ENCODE measurements around the gene CYP2A6. TPM values are rescaled to one million over a fixed set of nuclear protein-coding genes. Genes with fewer than 3 reads are reported as not detected.

Gene CYP2A6
- polyA plus RNA-seq, 5 donors = 0.31 to 0.87 (median 0.52) TPM

DNA sequence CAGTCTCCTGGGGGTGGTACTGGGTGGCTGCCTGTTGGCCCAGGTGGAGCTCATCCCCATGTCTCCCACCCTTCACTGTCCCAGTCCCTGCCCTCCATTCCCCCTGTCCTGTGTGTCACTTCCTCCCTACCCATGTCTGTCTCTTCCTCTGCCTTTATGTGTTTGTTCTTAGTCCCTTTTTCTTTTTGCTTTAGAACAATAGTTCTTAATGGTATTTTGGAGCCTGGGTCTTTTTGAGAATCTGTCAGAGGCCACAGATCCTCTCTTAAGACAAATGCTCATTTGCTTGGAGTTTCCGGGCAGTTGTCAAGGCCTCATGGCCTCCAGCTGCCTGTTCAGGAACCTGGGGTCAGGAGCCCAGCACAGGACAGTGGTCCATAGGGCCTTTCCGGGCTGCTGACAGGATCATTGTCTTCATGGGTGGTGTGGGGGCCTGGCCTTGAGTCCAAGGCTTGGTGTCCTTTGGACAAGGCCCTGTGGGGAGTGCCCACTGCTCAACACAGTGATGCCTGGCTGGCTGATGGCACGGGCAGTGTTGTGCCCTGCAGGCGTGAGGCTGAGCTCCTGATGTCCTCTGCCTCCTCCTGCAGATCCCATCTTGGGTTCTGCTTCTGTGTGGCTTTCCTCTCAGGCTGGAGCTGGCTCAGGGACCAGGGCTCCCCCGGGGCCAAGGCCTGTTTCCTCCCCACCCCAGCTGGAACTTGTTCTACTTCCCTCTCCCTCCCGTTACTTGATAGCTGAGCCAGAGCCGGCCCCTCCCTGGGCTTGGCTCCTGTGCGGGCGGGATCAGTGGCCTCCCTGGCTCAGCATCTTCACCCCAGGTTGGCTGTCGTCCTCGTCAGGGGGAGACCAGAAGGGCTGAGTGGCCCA lies 47.7 kb downstream of the CYP2A6 start:
- no peak for DNase-seq

DNA sequence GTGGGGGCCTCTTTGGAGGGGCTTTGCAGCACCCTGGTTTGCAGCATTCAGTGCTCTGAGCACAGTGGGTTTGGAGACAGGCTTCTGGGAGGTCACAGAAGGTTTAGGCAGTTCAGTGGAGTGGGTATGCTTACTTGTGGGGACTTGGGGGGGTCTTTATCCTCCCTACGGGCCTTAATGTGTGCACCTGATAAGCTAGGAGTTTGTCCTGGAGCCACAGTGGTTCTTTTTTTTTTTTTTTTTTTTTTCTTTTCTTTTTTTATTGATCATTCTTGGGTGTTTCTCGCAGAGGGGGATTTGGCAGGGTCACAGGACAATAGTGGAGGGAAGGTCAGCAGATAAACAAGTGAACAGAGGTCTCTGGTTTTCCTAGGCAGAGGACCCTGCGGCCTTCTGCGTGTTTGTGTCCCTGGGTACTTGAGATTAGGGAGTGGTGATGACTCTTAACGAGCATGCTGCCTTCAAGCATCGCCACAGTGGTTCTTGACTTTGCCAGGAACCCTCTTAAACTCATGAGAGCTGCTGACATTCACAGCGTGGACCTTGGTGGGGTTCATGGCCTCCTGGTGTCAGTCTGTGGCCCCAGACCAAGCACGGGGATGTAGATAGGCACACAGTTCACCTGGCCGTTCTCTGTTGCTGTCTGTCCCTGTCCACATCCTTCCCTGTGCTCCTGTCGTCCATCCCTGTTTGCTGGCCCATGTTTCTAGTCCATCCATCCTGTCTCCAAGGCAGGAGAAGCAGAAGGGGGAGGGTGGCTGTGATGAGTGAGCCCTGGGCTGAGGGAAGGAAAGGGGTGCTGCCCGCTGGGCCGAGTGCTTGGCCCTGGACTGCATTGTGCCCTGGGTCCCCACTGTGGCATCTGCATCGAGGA lies 48.6 kb downstream of the CYP2A6 start:
- DNase-seq = no peak

DNA sequence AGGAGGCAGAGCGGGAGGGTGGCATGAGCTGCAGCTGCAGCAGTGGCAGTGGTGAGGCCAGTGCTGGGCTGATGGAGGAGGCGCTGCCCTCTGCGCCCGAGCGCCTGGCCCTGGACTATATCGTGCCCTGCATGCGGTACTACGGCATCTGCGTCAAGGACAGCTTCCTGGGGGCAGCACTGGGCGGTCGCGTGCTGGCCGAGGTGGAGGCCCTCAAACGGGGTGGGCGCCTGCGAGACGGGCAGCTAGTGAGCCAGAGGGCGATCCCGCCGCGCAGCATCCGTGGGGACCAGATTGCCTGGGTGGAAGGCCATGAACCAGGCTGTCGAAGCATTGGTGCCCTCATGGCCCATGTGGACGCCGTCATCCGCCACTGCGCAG lies 49.3 kb downstream of the CYP2A6 start:
- DNase-seq = no peak

DNA sequence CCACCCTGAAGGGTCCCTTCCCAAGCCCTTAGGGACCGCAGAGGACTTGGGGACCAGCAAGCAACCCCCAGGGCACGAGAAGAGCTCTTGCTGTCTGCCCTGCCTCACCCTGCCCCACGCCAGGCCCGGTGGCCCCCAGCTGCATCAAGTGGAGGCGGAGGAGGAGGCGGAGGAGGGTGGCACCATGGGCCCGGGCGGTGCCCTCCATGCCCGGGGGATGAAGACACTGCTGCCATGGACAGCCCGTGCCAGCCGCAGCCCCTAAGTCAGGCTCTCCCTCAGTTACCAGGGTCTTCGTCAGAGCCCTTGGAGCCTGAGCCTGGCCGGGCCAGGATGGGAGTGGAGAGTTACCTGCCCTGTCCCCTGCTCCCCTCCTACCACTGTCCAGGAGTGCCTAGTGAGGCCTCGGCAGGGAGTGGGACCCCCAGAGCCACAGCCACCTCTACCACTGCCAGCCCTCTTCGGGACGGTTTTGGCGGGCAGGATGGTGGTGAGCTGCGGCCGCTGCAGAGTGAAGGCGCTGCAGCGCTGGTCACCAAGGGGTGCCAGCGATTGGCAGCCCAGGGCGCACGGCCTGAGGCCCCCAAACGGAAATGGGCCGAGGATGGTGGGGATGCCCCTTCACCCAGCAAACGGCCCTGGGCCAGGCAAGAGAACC lies 49.8 kb downstream of the CYP2A6 start:
- no peak for DNase-seq

DNA sequence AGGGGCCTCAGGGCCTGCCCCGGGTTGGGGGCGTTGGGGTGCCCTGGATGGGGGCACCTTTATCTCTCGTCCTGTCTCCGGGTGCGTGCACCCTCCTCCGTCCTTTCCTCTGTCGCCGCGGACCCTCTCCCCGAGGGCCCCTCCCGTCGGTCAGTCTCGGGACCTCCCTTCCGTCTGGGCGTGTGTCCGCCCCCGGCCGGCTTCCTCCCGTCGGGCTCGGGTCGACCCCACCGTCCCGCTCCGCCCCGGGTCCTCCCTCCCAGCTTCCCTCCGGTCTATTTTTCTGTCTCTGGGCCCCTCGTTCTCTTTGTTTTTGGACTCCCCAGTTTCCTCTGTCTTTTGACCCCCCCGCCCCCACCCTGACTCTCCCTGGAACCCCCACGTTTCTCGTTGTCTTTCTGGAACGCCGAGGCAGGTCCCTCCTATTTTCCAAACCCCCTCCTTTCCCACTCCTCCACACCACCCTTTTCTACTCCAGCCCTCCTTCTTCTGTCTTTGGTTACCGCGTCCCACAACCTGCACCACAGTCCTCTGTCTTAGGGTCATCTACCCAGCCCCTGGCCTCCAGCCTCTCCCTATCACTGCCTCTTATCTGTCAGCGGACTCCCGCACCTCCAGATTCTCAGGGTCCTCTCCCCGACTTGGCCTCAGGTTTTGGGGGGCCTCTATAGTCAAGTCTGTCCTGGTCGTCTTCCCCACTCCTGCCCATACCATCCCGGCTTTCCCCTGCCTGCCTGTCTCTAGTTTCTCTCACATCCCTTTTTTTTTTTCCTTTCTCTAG lies 50.5 kb downstream of the CYP2A6 start:
- DNase-seq = peak in 1 of 2 donors; percentile 48

DNA sequence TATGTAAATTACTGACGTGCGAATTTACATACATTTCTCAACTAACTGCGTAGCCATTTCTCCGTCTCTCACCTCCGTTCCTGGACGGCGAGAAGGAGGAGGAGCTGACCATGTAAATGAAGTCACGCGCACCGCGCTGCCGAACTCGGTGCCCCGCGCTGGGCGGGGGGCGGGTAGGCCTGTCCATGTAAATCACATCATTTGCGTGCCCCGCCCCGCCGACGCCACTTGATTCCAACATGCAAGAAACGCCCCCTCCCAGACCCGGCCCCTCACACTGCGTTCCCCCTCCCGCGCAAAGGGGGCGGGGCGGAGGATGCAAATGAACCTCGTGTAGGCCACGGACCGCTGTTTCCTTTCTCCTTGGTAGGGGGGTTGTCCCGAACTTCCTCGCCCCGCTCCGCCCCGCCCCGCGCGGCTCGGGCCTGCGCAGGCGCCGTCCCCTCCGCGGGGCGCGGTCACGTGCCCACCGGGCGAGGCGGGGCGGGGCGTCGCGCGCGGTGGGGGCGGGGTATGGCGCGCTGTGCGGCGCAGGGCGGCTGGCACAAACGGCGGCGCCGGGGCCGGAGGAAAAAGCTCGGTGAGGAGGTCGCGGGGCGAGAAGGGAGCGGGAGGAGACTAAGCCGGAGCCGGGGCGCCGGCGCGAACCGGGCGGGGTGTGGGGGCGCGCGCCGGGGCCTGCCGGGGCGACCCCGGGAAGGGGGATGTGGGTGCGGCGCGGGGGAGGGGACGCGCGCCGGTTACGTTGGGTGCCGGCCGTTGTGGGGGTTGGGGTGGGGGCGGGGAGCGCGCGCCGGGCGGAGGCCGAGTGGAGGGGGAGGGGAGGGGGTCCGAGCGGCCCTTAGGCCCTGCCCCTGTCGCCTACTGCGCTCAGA lies 51.3 kb downstream of the CYP2A6 start, which contains the start of gene EGLN2:
EGLN2 (plus strand) TSS at position 509 of the 875 bp plus-strand sequence. CDS start 1,382 bp downstream, outside the sequence.
- peak; percentile 100 for DNase-seq

DNA sequence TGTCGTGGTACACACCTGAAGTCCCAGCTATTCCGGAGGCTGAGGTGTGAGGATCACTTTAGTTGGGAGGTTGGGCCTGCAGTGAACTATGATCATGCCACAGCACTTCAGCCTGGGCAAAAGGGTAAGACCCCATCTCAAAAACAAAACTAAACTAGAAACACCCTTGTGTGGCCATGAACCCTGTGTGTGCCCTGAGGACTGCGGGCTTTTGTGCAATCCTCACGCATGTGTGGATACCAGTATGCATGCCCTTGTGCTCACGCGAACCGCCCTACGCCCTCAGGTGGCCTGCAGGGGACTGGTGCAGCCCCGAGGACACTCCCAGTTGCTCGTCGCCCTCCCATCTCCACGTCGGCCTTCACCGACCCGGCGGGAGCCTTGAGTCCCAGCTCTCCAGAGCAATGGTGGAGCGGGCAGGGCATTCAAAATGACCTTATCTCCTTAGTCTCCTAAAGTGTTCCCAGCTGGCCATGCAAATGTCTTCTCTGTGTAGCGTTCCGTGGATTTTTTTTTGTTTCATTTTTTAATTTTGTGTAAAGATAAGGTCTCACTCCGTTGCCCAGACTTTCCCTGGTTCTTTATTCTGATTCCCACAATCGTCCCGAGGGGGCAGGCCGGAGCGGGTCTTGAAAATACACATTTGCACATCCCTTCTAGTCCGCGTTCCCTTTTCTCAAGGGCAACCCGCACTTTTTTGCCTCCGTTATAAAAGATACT lies 52.1 kb downstream of the CYP2A6 start:
- DNase-seq = peak in 1 of 2 donors; percentile 31

DNA sequence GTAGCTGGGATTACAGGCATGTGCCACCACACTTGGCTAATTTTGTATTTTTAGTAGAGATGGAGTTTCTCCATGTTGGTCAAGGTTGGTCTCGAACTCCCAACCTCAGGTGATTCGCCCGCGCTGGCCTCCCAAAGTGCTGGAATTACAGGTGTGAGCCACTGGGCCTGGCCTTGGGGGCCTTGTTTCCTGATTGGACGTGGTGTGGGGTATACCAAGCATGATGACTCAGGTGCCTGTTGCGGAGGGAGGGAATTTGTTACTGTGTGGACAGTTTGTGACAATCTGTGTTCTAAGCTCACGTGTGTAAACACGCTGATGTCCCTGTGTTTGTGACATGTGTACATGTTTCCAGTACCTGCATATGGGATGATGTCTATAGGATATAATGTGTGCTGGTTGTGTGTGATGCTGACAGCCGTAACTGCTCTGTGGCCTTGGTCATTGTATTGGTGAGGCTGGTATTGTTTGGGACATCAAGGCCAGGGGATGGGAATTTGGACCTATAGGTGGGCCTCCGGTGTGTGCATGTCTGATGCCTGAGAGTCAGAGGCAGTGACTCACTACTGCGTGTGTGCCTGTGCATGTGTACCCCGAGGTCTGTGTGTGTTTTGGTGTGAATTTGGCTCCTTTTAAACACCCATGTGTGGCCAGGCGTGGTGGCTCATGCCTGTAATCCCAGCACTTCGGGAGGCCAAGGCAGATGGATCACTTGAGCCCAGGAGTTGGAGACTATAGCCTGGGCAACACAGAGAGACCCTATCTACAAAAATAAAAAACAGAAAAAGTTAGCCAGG lies 52.9 kb downstream of the CYP2A6 start:
- DNase-seq = no peak

Other genes with a start within 250 kb of the CYP2A6 start
- 100 to 1,000 TPM; 225 to 627 (median 357) TPM for gene LTBP4, start 249.1 kb downstream of the CYP2A6 start, polyA plus RNA-seq (ENCODE audit: insufficient read depth in 1 of 5, insufficient read length in 5 of 5, low replicate concordance in 1 of 5)
- gene NUMBL, start 159.8 kb downstream of the CYP2A6 start, polyA plus RNA-seq (ENCODE audit: insufficient read depth in 1 of 5, insufficient read length in 5 of 5, low replicate concordance in 1 of 5) = 10 to 100 TPM; 10.3 to 20.5 (median 15.4) TPM
- gene COQ8B, start 133.6 kb downstream of the CYP2A6 start, polyA plus RNA-seq (ENCODE audit: insufficient read depth in 1 of 5, insufficient read length in 5 of 5, low replicate concordance in 1 of 5) = 10 to 100 TPM; 24.7 to 36.9 (median 32.4) TPM
- 10 to 100 TPM in 3 of 5 donors, 1 to 10 TPM in 2; 9.4 to 14.5 (median 13.3) TPM for gene ITPKC, start 133.3 kb downstream of the CYP2A6 start, polyA plus RNA-seq (ENCODE audit: insufficient read depth in 1 of 5, insufficient read length in 5 of 5, low replicate concordance in 1 of 5)
- 10 to 100 TPM; 10.8 to 14.4 (median 12.4) TPM for gene ACTMAP, start 100.0 kb downstream of the CYP2A6 start, polyA plus RNA-seq (ENCODE audit: insufficient read depth in 1 of 5, insufficient read length in 5 of 5, low replicate concordance in 1 of 5)
- 100 to 1,000 TPM; 108 to 120 (median 115) TPM for gene SNRPA, start 99.2 kb downstream of the CYP2A6 start, polyA plus RNA-seq (ENCODE audit: insufficient read depth in 1 of 5, insufficient read length in 5 of 5, low replicate concordance in 1 of 5)
- gene MIA, start 74.9 kb downstream of the CYP2A6 start, polyA plus RNA-seq (ENCODE audit: insufficient read depth in 1 of 5, insufficient read length in 5 of 5, low replicate concordance in 1 of 5) = 1 to 10 TPM in 4 of 5 donors, under 1 TPM in 1; 0.49 to 5.9 (median 3.6) TPM
- gene RAB4B, start 72.2 kb downstream of the CYP2A6 start, polyA plus RNA-seq (ENCODE audit: insufficient read depth in 1 of 5, insufficient read length in 5 of 5, low replicate concordance in 1 of 5) = 10 to 100 TPM; 10.0 to 16.7 (median 11.5) TPM
- gene EGLN2, start 51.3 kb downstream of the CYP2A6 start, polyA plus RNA-seq (ENCODE audit: insufficient read depth in 1 of 5, insufficient read length in 5 of 5, low replicate concordance in 1 of 5) = 10 to 100 TPM; 54.8 to 91.0 (median 67.7) TPM
- gene CYP2A7, start 31.8 kb upstream of the CYP2A6 start, polyA plus RNA-seq (ENCODE audit: insufficient read depth in 1 of 5, insufficient read length in 5 of 5, low replicate concordance in 1 of 5) = under 1 TPM in 4 of 5 donors, not detected in 1; 0.14 to 0.39 (median 0.17) TPM
- under 1 TPM in 4 of 5 donors, not detected in 1; 0.08 to 0.28 (median 0.19) TPM for gene CYP2B6, start 140.8 kb upstream of the CYP2A6 start, polyA plus RNA-seq (ENCODE audit: insufficient read depth in 1 of 5, insufficient read length in 5 of 5, low replicate concordance in 1 of 5)
- gene CYP2A13, start 238.0 kb upstream of the CYP2A6 start, polyA plus RNA-seq (ENCODE audit: insufficient read depth in 1 of 5, insufficient read length in 5 of 5, low replicate concordance in 1 of 5) = under 1 TPM in 1 of 5 donors, not detected in 4; 0.30 TPM

Data from right lung (tissue), 5 donors.